AML-193 (cell line): Measurements from ENCODE around the gene PIK3R6.
"Not testable (repeated sequence)": the region's sequence is repeated elsewhere in the genome, so short reads cannot be mapped to it uniquely, and the experiment has no call there.

Experiments used
- DNase-seq, 2 experiments: peaks; one replicate each; lab custom pipeline; 2025; lab: John Stamatoyannopoulos, UW

PIK3R6 gene

GRCh38 chr17:8894673-8895578 lies 27.5 kb upstream of the PIK3R6 start:
- DNase-seq: peak; percentile 5 to 33

GRCh38 chr17:8894202-8894671 lies 26.8 kb upstream of the PIK3R6 start:
- DNase-seq: no peak

GRCh38 chr17:8893621-8894201 lies 26.2 kb upstream of the PIK3R6 start:
- no peak for DNase-seq

- no peak for DNase-seq
These were observed 25.6 kb upstream of the PIK3R6 start for GRCh38 chr17:8893059-8893458.

GRCh38 chr17:8892338-8892690 lies 24.8 kb upstream of the PIK3R6 start:
- no peak for DNase-seq

GRCh38 chr17:8890671-8891070 lies 23.2 kb upstream of the PIK3R6 start:
- DNase-seq: no peak

GRCh38 chr17:8889458-8890210 lies 22.2 kb upstream of the PIK3R6 start:
- no peak for DNase-seq

- no peak for DNase-seq
These were observed 21.3 kb upstream of the PIK3R6 start for GRCh38 chr17:8888704-8889302.

GRCh38 chr17:8887834-8888703 lies 20.6 kb upstream of the PIK3R6 start:
- DNase-seq: no peak

- no peak for DNase-seq
These were observed 19.8 kb upstream of the PIK3R6 start for GRCh38 chr17:8887301-8887700.

GRCh38 chr17:8885967-8886684 lies 18.7 kb upstream of the PIK3R6 start:
- DNase-seq: no peak

GRCh38 chr17:8885163-8885966 lies 17.9 kb upstream of the PIK3R6 start:
- not testable (repeated sequence) for DNase-seq

GRCh38 chr17:8884336-8884990 lies 17.0 kb upstream of the PIK3R6 start:
- DNase-seq: no peak

- DNase-seq: no peak
These were observed 15.9 kb upstream of the PIK3R6 start for GRCh38 chr17:8883353-8883752.

GRCh38 chr17:8881606-8882005 lies 14.1 kb upstream of the PIK3R6 start:
- no peak for DNase-seq

GRCh38 chr17:8880466-8880865 lies 13.0 kb upstream of the PIK3R6 start:
- DNase-seq: no peak

- no peak for DNase-seq
These were observed 11.9 kb upstream of the PIK3R6 start for GRCh38 chr17:8879410-8879809.

GRCh38 chr17:8877984-8878383 lies 10.5 kb upstream of the PIK3R6 start:
- DNase-seq: no peak

GRCh38 chr17:8875957-8876356 lies 8.5 kb upstream of the PIK3R6 start:
- no peak for DNase-seq
